Activated CD8-positive, alpha-beta memory T cell treated with anti-CD3 and anti-CD28 coated beads for 48 hours (primary cell): ENCODE results near the gene IRAK3.
A peak's percentile ranks its signal among the peaks of the same experiment; 100 is the strongest.

Experiments used
- DNase-seq, 3 experiments: peaks; one replicate each; pipeline ENCODE4 v3.0.0-alpha.2; 2020; ENCODE audit warnings: low read depth in 2 of 3, low spot score in 2 of 3

Gene IRAK3

GRCh38 chr12:66188584-66189485 is at the start of gene IRAK3:
Gene IRAK3, plus strand, starts transcription at chr12:66189214. Its CDS starts 86 bp downstream, at chr12:66189300.
- DNase-seq, result peak in 1 of 3 experiments; percentile 6

- no peak for DNase-seq
Measured at GRCh38 chr12:66139328-66139727, 49.7 kb upstream of the IRAK3 start.

GRCh38 chr12:66140731-66141130 is 48.3 kb upstream of the IRAK3 start:
- no peak for DNase-seq

- no peak for DNase-seq
Measured at GRCh38 chr12:66141299-66141698, 47.7 kb upstream of the IRAK3 start.

- DNase-seq, result no peak
Measured at GRCh38 chr12:66142826-66143225, 46.2 kb upstream of the IRAK3 start.

- no peak for DNase-seq
Measured at GRCh38 chr12:66143868-66144267, 45.1 kb upstream of the IRAK3 start.

GRCh38 chr12:66144791-66145754 is 43.9 kb upstream of the IRAK3 start:
- no peak for DNase-seq

- no peak for DNase-seq
Measured at GRCh38 chr12:66149702-66150398, 39.2 kb upstream of the IRAK3 start.

- DNase-seq, result no peak
Measured at GRCh38 chr12:66152732-66153131, 36.3 kb upstream of the IRAK3 start.

- no peak for DNase-seq
Measured at GRCh38 chr12:66154776-66155175, 34.2 kb upstream of the IRAK3 start.

GRCh38 chr12:66156654-66157053 is 32.4 kb upstream of the IRAK3 start:
- no peak for DNase-seq

GRCh38 chr12:66159123-66159522 is 29.9 kb upstream of the IRAK3 start:
- DNase-seq, result no peak

GRCh38 chr12:66160704-66161103 is 28.3 kb upstream of the IRAK3 start:
- DNase-seq, result no peak

GRCh38 chr12:66162701-66163100 is 26.3 kb upstream of the IRAK3 start:
- DNase-seq, result no peak

GRCh38 chr12:66163289-66163688 is 25.7 kb upstream of the IRAK3 start:
- DNase-seq, result no peak

- no peak for DNase-seq
Measured at GRCh38 chr12:66164349-66164821, 24.6 kb upstream of the IRAK3 start.

GRCh38 chr12:66165141-66165540 is 23.9 kb upstream of the IRAK3 start:
- DNase-seq, result no peak

- DNase-seq, result no peak
Measured at GRCh38 chr12:66166561-66166960, 22.5 kb upstream of the IRAK3 start.

GRCh38 chr12:66168410-66168809 is 20.6 kb upstream of the IRAK3 start:
- no peak for DNase-seq

- peak; percentile 68 to 77 (median 76) for DNase-seq
Measured at GRCh38 chr12:66169221-66170170, 19.5 kb upstream of the IRAK3 start, which contains the start of gene TMBIM4. Gene TMBIM4, minus strand, starts transcription at chr12:66169996. Its CDS starts 45 bp downstream, at chr12:66169951.
